Measurements from ENCODE around the gene SYPL2.

SYPL2 gene

GRCh38 chr1:109521002-109521951 lies 54.9 kb downstream of the SYPL2 start:
- TF ChIP-seq EZH2phosphoT487 (IDR thresholded peaks at IDR 0.05; ENCODE audit: borderline replicate concordance) (no peak), CTCF (conservative IDR thresholded peaks at IDR 0.05; ENCODE audit: low read length) (no peak)
- Histone ChIP-seq H3K9me2 (replicated peaks; ENCODE audit: low read depth, low read length) (no peaks in the 10 kb centered on the region), H3K4me1 (ENCODE audit: insufficient read depth, low read length, poor library complexity, severe bottlenecking) (no peaks in the 10 kb centered on the region), H3K9me3 (ENCODE audit: insufficient read depth, low read depth, low read length) (no peaks in the 10 kb centered on the region), H3K79me2 (ENCODE audit: insufficient read depth, low read length) (no peaks in the 10 kb centered on the region), H3K27me3 (ENCODE audit: insufficient read depth, low read length, poor library complexity, severe bottlenecking) (no peaks in the 10 kb centered on the region), H4K20me1 (ENCODE audit: insufficient read depth, low read length, poor library complexity, severe bottlenecking) (no peaks in the 10 kb centered on the region), H3F3A (ENCODE audit: low read depth) (no peaks in the 10 kb centered on the region), H3K4me3 (ENCODE audit: low read length, poor library complexity, severe bottlenecking) (no peak overlapping the region), H2AFZ (ENCODE audit: low read length) (no peak overlapping the region), H3K36me3 (ENCODE audit: insufficient read depth, low read length) (no peaks in the 10 kb centered on the region), H3K4me2 (ENCODE audit: low read depth, low read length, poor library complexity, severe bottlenecking) (no peak overlapping the region), H3K9ac (ENCODE audit: low read depth, low read length, poor library complexity, severe bottlenecking) (no peak overlapping the region)

GRCh38 chr1:109522026-109522425 lies 55.7 kb downstream of the SYPL2 start:
- no peaks in the 10 kb centered on the region for H3K9me2 ChIP-seq (replicated peaks; ENCODE audit: low read depth, low read length)
- no peak overlapping the region for H2AFZ ChIP-seq (ENCODE audit: low read length)
- no peak overlapping the region for H3K4me2 ChIP-seq (ENCODE audit: low read depth, low read length, poor library complexity, severe bottlenecking)
- H3F3A ChIP-seq (ENCODE audit: low read depth): no peaks in the 10 kb centered on the region
- H3K36me3 ChIP-seq (ENCODE audit: insufficient read depth, low read length): no peaks in the 10 kb centered on the region
- H3K4me3 ChIP-seq (ENCODE audit: low read length, poor library complexity, severe bottlenecking): no peak overlapping the region
- H3K4me1 ChIP-seq (ENCODE audit: insufficient read depth, low read length, poor library complexity, severe bottlenecking): no peaks in the 10 kb centered on the region
- no peaks in the 10 kb centered on the region for H3K79me2 ChIP-seq (ENCODE audit: insufficient read depth, low read length)
- H3K9me3 ChIP-seq (ENCODE audit: insufficient read depth, low read depth, low read length): no peaks in the 10 kb centered on the region
- no peak for TF ChIP-seq CTCF (conservative IDR thresholded peaks at IDR 0.05; ENCODE audit: low read length)
- no peak for TF ChIP-seq EZH2phosphoT487 (IDR thresholded peaks at IDR 0.05; ENCODE audit: borderline replicate concordance)
- no peak overlapping the region for H3K9ac ChIP-seq (ENCODE audit: low read depth, low read length, poor library complexity, severe bottlenecking)
- no peaks in the 10 kb centered on the region for H4K20me1 ChIP-seq (ENCODE audit: insufficient read depth, low read length, poor library complexity, severe bottlenecking)
- no peaks in the 10 kb centered on the region for H3K27me3 ChIP-seq (ENCODE audit: insufficient read depth, low read length, poor library complexity, severe bottlenecking)

- H3K27me3 ChIP-seq (ENCODE audit: insufficient read depth, low read length, poor library complexity, severe bottlenecking): no peaks in the 10 kb centered on the region
- H4K20me1 ChIP-seq (ENCODE audit: insufficient read depth, low read length, poor library complexity, severe bottlenecking): no peaks in the 10 kb centered on the region
Observed at GRCh38 chr1:109523706-109524105, 57.4 kb downstream of the SYPL2 start.

More at GRCh38 chr1:109523706-109524105, 57.4 kb downstream of the SYPL2 start:
- H3F3A ChIP-seq (ENCODE audit: low read depth): no peaks in the 10 kb centered on the region
- TF ChIP-seq CTCF (conservative IDR thresholded peaks at IDR 0.05; ENCODE audit: low read length) (no peak), EZH2phosphoT487 (IDR thresholded peaks at IDR 0.05; ENCODE audit: borderline replicate concordance) (no peak)
- no peaks in the 10 kb centered on the region for H3K9me2 ChIP-seq (replicated peaks; ENCODE audit: low read depth, low read length)
- H3K36me3 ChIP-seq (ENCODE audit: insufficient read depth, low read length): no peaks in the 10 kb centered on the region
- no peak overlapping the region for H3K4me3 ChIP-seq (ENCODE audit: low read length, poor library complexity, severe bottlenecking)
- no peaks in the 10 kb centered on the region for H3K4me1 ChIP-seq (ENCODE audit: insufficient read depth, low read length, poor library complexity, severe bottlenecking)
- H3K79me2 ChIP-seq (ENCODE audit: insufficient read depth, low read length): no peaks in the 10 kb centered on the region
- no peaks in the 10 kb centered on the region for H3K9me3 ChIP-seq (ENCODE audit: insufficient read depth, low read depth, low read length)
- no peak overlapping the region for H3K4me2 ChIP-seq (ENCODE audit: low read depth, low read length, poor library complexity, severe bottlenecking)
- H3K9ac ChIP-seq (ENCODE audit: low read depth, low read length, poor library complexity, severe bottlenecking): no peak overlapping the region
- no peak overlapping the region for H2AFZ ChIP-seq (ENCODE audit: low read length)

All from Loucy (cell line).